Activated T-cell treated with anti-CD3 and anti-CD28 coated beads for 48 hours (primary cell): ENCODE data around the gene OTUB2.

Experiments
- DNase-seq: peaks from one replicate; pipeline ENCODE4 v3.0.0-alpha.2; 2020; ENCODE audit warnings: low read depth

The OTUB2 gene

DNA sequence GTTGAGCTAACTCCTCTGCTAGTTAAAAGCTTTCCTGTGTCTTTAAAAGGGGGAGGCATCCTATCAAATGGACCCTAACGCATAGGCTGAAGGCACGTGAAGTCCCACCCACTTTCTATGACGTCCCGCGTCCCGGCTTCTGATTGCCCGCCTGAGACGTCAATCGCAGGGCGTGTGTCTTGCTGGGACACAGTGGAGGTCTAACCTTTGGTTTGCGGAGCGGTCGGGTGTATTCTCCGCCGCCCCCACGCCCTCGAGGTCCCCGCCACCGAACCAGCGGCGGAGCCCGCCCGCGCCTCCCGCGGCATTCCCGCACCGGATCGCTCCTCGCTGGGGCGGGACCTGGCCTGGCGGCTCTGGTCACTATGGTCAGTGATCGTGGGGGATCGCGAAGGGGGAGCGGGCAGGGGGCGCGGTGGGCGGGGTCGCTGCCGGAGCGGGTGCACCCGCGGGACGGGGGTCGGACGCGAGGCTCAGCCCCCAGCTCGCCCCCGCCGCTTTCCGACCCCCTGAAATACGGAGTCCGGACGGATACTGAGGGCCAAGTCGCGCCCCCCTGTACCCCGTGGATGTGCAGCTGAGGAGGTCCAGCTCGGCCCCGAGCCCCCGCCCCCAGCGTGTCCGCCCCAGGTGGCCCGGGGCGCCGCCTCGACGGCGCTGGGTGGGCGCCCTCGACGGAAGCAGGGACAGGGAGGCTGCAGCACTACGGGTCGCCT is at the start of gene OTUB2:
TSS of gene OTUB2 (plus strand) at position 168 of the 716 bp plus-strand sequence. CDS start at position 366, 198 bp downstream.
- peak; percentile 93 for DNase-seq

DNA sequence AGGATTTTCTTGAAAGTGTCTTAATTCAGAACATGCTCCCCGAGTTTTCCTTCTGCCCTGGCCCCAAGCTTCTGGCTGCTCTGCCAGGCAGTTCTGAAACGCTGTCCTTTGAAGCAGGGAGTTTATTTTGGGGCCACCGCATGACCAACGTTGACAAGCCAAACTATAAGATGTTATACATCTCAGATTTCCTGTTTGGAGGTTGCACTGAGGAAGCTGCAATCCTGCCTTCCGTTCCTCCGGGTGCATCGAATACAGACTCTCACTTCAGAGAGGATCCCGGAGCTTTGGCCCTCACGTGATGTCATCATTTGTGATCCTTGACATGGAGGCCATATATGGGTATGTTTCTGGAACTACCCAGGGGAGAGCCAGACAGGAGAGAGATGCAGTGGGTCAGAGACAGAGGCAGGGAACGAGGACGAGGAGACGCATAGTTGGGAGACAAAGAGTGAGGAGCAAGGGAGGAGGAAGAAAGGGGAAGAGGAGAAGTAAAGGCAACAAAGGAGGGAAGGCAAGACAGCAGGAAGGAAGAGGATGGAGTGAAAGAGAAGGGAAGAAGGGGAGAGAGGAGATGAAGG is 49.6 kb upstream of the OTUB2 start, which contains the start of gene ASB2:
TSS of gene ASB2 (minus strand) at position 94 of the 581 bp plus-strand sequence. CDS start 12,031 bp downstream, outside the sequence.
- DNase-seq, result no peak

DNA sequence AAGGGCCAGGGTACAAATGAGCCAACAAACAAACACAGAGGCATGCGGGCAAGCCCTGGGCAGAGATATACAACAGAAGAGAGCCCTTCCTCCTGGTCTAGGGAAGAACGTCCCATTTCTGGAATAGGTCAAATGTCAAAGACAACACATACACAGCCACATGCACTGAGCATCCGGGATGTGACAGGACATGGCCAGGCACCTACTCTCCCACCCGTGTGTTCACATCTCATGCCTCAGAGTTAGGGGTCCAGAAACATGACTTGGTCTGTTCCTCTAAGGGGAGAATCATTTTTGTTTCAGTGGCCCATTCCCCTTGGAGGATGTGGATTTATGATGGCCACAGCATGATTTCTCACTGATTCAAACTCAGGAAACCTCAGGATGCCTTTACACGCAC is 49.0 kb upstream of the OTUB2 start:
- DNase-seq, result no peak

DNA sequence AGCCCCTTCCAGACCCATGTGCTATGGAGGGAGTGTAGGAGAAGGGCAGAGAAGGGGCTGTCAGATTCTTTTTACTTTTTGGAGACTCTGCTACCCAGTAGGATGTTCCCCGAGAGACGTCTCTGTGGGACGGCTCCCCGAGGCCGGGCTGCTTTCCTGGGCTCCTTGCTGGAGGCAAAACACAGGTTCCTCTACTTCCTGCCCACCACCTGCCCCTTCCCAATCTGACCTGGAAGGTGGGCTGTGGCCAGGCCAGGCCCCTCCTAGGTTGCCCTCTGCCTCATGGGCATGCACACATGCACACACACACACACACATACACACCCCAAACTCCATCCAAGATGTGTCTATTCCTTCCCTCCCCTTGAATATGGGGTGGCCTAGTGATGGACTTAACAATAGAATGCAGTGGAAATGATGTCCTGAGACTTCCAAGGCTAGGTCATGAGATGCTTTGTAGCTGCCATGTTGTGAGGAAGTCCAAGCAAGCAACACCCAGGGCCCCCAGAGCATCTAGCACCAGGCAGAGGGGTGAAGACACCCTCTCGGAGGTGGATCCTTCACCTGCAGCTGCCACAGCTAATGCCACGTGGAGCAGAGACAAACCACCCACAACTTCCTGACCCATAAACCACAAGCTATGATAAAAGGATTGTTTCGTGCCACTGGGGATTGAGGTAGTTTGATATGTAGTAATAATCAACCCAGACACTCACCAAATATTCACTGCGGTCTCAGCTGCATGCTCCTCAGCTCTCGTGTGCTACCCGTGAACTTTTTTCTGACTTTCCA is 48.2 kb upstream of the OTUB2 start:
- DNase-seq, result peak; percentile 69

DNA sequence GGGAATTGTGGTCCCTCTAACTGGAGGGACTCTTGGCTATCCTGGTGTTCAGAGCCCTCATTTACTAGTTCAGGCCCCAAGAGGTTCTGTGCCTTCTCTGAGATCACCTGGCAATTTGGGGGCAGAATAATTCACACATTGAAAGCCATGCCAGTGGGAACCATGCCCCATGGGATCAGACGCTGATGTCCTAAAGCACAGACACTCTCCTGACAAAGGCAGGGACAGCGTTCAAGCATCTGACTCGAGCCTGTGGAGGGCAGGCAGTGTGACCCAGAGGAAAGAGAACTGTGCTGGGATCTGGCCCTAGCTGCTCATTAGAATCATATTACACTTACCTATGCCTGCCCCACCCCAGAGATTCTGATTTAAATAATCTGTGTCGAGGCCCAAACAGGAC is 47.4 kb upstream of the OTUB2 start:
- DNase-seq, result no peak

DNA sequence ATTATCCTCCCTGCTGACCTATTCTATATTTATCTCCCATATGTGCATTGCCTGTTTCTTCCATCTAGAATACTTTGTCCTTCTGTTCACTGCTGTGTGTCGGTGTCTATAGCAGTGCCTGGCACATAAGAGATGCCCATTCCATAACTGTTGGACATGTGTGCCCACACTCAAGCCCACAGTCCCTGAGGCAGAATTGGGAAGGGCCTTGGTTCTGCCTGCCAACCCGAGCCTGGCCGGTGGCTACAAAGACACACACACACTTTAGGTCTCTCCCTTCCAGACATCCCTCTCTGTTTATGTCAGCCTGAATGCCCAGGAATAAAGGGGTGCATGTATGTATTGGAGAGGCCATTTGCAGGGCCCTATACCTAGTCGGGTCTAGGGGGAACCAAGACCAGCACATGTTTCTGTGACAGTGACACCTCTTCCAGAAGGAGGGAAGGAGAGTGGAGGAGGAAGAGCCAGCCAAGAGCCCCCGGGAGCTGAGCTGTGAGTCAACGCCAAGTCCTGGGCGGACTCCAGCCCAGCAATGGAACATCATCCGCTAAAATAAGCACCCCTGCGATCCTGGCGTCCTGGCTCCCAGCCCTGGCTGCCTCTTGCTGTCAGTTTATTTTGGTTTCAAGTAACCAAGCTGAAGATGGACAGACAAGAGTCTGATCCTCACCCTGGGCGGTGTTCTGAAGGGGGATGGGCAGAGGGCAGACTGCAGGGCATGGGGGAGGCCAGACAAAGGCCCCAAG is 45.5 kb upstream of the OTUB2 start:
- no peak for DNase-seq

DNA sequence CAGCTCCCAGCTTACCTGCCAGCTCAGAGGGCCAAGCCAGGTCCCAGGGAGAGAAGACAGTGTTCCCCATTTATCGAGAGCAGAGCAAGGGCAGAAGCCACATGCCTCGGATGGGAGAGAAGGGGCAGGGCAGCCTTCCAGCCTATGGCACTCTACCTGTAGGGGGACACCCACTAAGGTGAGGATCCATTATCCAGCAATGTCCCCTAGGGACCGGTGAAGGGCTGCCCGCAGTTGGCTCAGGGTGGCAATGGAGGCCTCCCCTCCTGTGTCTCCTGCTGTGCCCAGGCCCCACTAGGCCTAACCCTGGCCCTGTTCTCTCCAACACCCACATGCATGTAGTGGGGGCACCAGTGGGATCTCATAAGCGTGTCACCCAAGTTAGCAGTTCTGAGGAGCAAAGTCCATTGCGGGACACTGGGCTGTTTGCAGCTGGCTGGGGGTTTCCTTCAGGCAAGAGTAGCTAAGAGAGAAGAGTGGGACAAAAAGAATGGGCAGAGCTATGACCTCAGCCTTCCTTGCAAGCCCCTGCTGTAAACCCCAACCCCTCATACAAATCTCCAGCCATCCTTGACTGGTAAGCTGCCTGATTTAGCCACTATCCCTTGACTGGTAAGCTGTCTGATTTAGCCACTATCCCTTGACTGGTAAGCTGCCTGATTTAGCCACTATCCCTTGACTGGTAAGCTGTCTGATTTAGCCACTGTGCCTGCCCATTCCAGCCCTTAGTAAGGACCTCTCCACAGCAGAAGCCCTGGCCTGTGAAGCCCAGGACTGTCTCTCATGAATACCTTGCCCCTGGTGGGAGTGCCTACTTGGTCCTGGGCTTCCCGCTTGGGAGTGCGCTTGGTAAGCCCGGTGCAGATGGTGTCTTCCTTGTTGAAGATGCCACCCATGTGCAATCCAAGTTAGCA is 44.6 kb upstream of the OTUB2 start:
- no peak for DNase-seq

DNA sequence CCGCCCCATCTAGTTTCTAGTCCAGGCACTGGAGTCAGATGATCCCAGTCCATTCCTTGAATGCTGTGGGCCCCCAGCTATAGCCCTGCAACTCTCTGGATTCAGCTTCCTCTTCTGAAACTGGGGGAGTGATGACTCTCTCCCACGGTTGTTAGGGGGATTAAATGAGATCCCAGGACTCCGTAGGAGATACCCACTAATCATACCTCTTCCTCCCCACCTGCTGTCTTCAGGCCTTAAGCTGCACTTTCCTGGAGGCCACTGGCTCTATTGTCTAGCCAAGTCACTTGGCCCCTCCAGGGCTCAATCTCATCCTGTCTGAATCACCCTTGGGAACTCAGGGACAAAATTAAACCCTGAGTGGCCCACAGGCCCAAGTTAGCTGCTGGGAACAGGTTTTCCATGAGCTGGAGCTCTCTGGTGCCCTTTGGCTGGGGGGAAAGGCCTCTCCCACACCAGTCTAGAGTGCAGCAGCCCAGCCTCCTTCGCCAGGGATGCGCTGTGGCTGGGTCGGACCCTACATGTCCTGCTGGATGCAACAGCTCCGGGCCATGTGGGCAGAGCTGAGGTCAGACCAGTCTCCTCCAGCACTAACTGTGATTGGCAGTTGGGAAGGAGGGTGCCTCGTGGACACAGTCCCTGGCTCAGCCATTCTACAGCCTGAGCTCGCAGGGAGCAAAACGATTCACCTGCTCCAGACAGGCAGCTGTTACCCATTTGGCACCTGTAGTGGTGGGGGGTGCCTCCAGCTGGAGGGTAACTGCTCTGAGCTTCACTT is 43.7 kb upstream of the OTUB2 start:
- no peak for DNase-seq

DNA sequence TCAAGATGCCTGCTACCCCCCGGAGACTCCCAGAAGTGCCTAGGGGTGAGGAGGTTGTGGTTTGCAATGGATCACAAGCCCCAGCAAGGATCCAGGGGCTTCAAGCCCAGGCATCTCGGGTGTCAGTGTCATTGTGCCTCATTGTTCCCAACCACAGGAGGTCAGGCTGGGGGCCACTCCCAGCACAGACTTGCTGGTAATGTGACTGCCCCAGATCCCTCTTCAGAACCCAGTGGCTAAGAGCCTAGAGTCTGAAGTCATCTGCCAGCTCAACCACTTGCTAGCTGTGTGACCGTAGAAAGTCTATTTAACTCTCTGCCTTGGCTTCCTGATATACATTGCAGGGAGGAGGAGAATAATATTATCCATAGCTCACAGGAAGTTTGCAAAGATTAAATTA is 42.1 kb upstream of the OTUB2 start:
- DNase-seq, result no peak

DNA sequence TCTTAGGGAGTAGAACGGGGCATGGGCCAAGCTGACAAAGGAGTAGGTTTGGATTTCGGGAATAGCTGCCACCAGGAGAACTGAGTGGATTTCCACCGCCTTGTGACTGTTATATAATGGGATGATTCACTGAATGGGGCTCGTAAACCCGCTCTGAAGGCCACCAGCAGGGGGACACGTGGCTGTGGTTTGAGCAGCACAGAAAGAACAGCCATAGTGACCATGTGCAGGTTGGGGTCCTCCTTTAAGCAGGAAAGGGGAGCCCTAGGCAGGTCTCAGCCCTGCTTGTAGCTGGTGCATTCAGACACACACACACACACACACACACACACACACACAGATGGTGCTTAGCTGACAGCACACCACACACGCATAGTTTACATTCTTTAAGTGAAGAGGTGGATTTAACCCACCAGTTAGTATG is 41.1 kb upstream of the OTUB2 start:
- DNase-seq, result no peak

DNA sequence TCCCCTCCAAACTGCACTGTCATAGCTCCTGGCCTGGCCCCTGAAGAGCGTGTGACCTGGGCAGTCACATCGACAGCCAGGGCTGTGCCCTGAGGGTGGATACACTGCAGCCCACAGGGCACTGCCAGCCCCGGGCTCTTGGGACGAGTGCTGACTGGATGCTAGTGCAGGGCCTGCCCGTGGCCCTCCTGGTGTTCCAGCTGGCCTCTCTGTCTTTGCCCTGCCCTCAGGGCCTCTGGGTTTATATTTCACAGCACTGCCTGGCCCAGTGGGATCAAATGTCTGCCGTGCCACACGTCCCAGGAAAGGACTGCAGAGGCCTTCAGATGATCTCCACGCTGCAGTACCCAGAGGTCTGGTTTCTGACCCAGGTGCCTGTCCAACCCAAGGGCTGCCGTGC is 39.2 kb upstream of the OTUB2 start:
- no peak for DNase-seq

DNA sequence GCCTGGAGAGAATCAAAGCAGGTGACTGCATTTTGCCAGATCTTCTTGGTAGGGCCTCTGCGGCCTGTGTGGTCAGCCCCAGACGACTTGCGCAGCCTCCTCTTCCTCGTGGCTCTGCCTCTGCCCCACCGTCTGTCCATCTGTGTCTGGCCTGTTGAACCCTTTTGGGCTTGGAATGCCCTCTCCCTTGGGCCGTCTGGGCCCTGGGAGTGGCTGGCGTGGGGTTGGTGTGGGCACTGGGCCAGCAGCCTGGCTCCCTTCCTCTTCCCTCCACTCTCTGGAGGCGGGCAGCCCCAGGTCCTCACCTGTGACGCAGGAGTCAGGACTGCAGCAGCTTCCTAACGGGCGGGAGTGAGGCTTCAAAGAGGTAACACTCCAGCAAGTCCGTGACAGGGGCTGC is 38.8 kb upstream of the OTUB2 start:
- no peak for DNase-seq

DNA sequence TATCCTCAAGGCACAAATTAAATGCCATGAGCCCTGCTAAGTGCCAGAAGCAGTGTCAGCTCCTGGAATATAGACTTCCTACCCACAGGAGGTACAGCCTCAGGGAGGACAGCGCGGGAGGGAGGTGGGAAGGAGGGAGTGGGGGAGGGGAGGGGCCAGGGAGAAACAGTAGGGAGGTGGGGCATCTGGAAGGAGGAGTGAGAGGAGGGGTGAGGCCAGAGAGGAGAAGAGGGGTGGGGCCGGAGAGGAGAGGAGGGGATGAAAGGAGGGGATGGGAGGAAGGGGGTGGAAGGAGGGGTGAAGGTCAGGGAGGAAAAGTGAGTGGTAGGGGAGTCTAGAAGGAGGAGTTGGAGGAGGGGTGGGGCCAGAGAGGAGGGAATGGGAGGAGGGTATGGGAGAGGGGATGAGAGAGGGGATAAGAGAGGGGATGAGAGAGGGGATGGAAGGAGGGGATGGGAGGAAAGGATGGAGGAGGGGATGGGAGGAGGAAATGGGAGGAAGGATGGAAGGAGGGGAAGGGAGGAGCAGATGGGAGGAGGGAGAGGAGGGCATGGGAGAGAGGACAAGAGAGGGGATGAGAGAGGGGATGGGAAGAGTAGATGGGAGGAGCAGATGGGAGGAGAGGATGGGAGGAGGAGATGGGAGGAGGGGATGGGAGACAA is 38.2 kb upstream of the OTUB2 start:
- DNase-seq, result no peak

DNA sequence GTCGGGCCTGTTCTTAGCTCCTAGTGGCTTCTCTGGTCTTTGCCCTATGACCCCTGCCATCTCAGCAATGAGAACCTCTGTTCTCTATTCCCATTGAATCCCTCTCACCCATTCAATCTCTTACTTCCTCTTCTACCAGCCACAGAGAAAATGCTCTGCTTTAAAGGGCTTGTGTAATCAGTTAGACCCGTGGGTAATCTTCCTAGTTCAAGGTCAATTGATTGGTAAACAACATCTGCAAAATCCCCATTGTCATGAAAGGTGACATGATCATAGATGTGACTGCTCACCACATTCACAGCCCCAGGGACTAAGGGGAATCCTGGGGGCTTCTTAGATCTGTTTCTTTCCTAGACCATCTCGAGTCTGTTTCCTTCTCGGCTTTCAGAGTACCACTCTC is 36.2 kb upstream of the OTUB2 start:
- no peak for DNase-seq

DNA sequence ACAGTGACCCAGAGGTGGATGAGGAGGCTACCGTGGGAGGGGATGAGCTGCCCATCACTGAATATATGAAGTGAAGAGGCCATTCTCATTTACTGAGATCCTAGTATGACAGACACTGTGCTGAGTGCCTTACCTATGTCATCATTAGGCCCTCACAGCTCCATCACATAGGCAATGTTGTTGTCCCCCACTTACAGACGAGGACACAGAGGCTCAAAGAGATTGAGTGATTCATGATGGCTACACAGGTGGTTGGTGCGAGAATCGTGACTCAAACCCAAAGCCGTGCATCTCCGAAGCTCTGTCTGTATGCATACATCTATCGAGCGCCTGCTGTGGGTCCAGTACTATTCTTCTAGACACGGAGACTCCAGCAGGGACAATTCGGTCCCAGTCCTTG is 34.9 kb upstream of the OTUB2 start:
- DNase-seq, result no peak

DNA sequence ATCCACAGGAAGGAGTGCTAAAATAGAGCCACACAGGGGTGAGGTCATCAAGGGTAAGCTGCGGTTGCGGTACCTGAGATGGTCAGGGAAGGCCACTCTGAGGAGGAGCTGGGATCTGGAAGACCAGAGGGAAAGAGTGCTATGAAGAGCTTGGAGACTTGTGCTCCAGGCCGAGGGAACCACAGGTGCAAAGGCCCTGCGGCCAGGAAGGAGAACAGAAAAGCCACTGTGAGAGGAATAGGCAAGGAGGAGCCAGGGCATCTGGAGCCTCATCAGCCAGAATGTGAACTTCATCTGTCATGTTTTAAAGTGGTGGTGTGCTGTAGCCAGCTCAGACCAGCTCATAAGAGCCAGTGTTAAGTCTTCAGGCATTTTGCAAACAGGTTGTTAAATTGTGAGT is 34.5 kb upstream of the OTUB2 start:
- DNase-seq, result no peak

DNA sequence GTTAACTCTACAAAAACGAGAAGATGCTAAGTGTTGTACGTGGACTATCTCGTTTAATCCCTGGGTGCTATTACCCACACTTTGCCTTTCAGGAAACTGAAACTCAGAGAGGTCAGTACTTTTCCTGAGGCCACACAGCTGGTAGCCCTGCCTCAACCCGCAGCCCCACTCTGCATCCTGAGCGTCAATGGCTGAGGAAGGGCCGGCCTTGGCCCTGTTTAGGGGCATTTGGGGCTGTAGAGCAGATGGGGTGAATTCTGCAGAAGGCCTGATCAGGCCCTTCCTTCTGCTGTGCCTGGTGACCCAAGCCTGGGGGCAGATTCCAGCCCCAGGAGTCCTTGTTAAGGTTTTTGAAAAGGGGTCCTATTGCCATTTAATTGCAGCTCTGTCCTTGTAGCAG is 32.8 kb upstream of the OTUB2 start:
- no peak for DNase-seq

DNA sequence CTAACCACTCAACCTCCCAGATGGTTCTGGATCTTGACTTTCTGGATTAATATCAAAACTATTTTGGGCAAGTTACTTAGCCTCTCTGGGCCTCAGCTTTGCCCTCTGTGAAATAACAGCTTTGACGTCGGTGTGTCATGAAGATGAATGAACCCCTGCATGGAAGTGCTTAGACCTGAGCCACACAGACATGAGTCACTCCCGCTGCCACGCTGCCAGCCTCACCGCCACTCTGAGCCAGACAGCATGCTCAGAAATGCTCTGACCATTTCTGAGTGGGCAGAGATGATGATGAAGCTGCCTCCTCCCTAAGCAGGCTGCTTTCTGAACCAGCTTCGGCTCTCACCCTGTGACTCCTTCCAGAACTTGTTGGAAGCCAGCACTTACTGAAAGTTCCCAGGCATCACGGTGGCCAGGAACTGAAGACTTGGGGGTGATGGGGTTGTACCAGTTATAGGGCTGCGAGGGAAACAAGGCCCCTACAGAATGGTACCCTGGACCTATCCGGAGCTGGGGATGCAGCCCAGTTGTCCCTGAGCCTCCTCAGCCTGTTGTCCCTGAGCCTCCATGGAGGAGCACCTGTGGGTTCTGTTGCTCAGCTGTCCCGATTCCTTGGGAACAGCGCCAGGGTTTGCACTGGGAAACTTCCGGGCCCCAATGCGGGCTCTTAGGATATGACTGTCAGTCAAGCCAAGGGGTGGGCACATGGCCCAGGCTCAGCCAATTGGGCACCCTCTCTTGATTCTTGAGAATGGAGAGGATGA is 31.0 kb upstream of the OTUB2 start:
- peak; percentile 66 for DNase-seq

DNA sequence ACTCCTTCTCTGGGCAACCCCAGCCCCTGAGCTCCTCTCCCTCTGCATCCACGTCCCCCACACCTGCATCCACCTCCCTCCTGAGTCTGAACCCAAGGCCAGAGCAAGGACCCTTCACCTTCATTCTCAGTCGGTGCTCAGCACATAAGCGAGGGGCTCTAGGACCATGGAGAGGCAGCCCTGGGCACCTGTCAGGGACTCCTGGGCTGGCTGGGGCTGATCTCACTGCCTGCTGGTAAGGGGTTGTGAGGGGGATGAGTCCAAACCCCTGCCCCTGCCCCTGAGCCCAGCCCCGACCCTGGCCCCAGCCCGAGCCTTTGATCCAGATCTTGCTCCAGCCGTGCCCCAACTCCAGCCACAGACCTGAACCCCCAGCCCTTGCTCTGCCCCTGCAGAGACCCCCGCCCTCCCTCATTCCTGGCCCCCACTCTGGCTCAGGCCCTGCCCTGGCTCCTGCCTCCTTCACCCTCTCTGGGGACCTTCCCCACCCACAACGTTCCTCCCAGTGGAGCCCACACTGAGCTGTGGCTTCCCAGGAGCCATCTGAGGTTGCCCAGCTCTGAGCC is 29.9 kb upstream of the OTUB2 start:
- DNase-seq, result no peak
